ENCODE measurements around the gene KIAA0825.

GRCh38 chr5:94174748-94175411 is 443.5 kb downstream of the KIAA0825 start:
- TF ChIP-seq, protein P1, sequence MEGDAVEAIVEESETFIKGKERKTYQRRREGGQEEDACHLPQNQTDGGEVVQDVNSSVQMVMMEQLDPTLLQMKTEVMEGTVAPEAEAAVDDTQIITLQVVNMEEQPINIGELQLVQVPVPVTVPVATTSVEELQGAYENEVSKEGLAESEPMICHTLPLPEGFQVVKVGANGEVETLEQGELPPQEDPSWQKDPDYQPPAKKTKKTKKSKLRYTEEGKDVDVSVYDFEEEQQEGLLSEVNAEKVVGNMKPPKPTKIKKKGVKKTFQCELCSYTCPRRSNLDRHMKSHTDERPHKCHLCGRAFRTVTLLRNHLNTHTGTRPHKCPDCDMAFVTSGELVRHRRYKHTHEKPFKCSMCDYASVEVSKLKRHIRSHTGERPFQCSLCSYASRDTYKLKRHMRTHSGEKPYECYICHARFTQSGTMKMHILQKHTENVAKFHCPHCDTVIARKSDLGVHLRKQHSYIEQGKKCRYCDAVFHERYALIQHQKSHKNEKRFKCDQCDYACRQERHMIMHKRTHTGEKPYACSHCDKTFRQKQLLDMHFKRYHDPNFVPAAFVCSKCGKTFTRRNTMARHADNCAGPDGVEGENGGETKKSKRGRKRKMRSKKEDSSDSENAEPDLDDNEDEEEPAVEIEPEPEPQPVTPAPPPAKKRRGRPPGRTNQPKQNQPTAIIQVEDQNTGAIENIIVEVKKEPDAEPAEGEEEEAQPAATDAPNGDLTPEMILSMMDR (IDR thresholded peaks at IDR 0.05; ENCODE audit: low read depth, low read length): no peak
- TF ChIP-seq EZH2phosphoT487 (IDR thresholded peaks at IDR 0.05; ENCODE audit: low read depth): no peak
